GM12878 (cell line): Measurements from ENCODE around the gene CETN3. TPM values are rescaled to one million over a fixed set of nuclear protein-coding genes. Genes with fewer than 3 reads are reported as not detected.

ENCODE experiments used
- ATAC-seq: fragments of 200-7000 bp; cut with Tn5 transposase; 3 replicates; pipeline ENCODE4 v1.9.1; 2020; ENCODE audit warnings: mild to moderate bottlenecking, moderate library complexity
- BruUV-seq: library from RNA; stranded (reverse); fragments of 400-500 nt; replicated peaks from 2 replicates; lab custom pipeline; 2021; lab: Mats Ljungman, UMichigan
- CTCF ChIA-PET: fragments of 300-600 bp; sonication (Branson Sonifier 250); formaldehyde crosslinking; extraction: SDS; loops from one replicate; lab custom pipeline; 2021; ENCODE audit warnings: inconsistent platforms; lab: Yijun Ruan, JAX
- POLR2A ChIA-PET: fragments of 350-600 bp; formaldehyde crosslinking; extraction: SDS; loops from one replicate; lab custom pipeline; 2021; ENCODE audit warnings: inconsistent platforms; lab: Charles Lee
- RAD21 ChIA-PET: fragments of 300-600 bp; sonication (Branson Sonifier 250); formaldehyde crosslinking; loops from one replicate; lab custom pipeline; 2023; ENCODE audit warnings: antibody characterized with exemption; ENCODE audit not compliant: unreplicated experiment; lab: Charles Lee
- SMC1A ChIA-PET: fragments of 300-600 bp; sonication (Branson Sonifier 250); formaldehyde crosslinking; loops from one replicate; lab custom pipeline; 2023; ENCODE audit not compliant: unreplicated experiment, uncharacterized antibody; lab: Charles Lee
- DNase-seq: peaks from one replicate; pipeline ENCODE4 v3.0.0-alpha.2; 2011; ENCODE audit warnings: low read depth, low spot score
- FAIRE-seq: peaks from 3 replicates; lab custom pipeline; 2011; peaks lifted over from hg19 to GRCh38; lab: Jason Lieb, UNC
- H2AFZ ChIP-seq: 2 replicates; pipeline ENCODE4 v1.6.0; 2011; ENCODE audit warnings: low read depth, low read length, control low read depth; ENCODE audit not compliant: control insufficient read depth
- H3K27ac ChIP-seq: 2 replicates; pipeline ENCODE4 v1.5.1; 2011; ENCODE audit warnings: control low read depth; ENCODE audit not compliant: control insufficient read depth, insufficient read depth
- H3K27me3 ChIP-seq, 2 experiments: replicated peaks in 1 of 2; 2 replicates each; pipeline versions ENCODE4 v1.6.0 to v1.6.1; 2011; ENCODE audit warnings: low read length in 1 of 2; ENCODE audit not compliant: control insufficient read depth in 2 of 2, insufficient read depth in 2 of 2
- H3K36me3 ChIP-seq, 2 experiments: 2 replicates each; pipeline ENCODE4 v1.5.1; 2011; ENCODE audit warnings: low read length in 1 of 2; ENCODE audit not compliant: control insufficient read depth in 2 of 2, insufficient read depth in 2 of 2
- H3K4me1 ChIP-seq: 2 replicates; pipeline ENCODE4 v1.6.1; 2011; ENCODE audit warnings: mild to moderate bottlenecking, low read length, moderate library complexity, mixed read lengths; ENCODE audit not compliant: control insufficient read depth, insufficient read depth
- H3K4me2 ChIP-seq: 2 replicates; pipeline ENCODE4 v1.6.0; 2011; ENCODE audit warnings: control low read depth; ENCODE audit not compliant: control insufficient read depth, insufficient read depth
- H3K4me3 ChIP-seq: fragments of 200-600 bp; sonication (generic); 2 replicates; pipeline ENCODE4 v1.5.1; 2016
- H3K79me2 ChIP-seq: 2 replicates; pipeline ENCODE4 v1.6.0; 2011; ENCODE audit warnings: low read length; ENCODE audit not compliant: control insufficient read depth, insufficient read depth
- H3K9ac ChIP-seq: 2 replicates; pipeline ENCODE4 v1.8.0; 2011; ENCODE audit warnings: low read length, control low read depth, mixed read lengths; ENCODE audit not compliant: control insufficient read depth, insufficient read depth
- H3K9me3 ChIP-seq: replicated peaks from 3 replicates; pipeline ENCODE4 v1.5.1; 2011; ENCODE audit warnings: mild to moderate bottlenecking, low read length; ENCODE audit not compliant: control insufficient read depth, insufficient read depth
- H4K20me1 ChIP-seq: 2 replicates; pipeline ENCODE4 v1.6.0; 2011; ENCODE audit not compliant: control insufficient read depth, insufficient read depth
- GATAD2B ChIP-seq: fragments of 450-650 bp; conservative IDR thresholded peaks from 2 replicates; pipeline ENCODE4 v1.6.1; 2017; ENCODE audit warnings: low read depth, mild to moderate bottlenecking, moderate library complexity
- IRF4 ChIP-seq: IDR thresholded peaks from 2 replicates; pipeline ENCODE4 v1.6.1; 2011; ENCODE audit warnings: low read depth, low read length
- MXI1 ChIP-seq: fragments of 150-350 bp; IDR thresholded peaks from 2 replicates; pipeline ENCODE4 v1.6.1; 2011; ENCODE audit warnings: low read depth, mild to moderate bottlenecking, inconsistent platforms, low read length, improper control_type of control experiment
- NFYB ChIP-seq: IDR thresholded peaks from 2 replicates; pipeline ENCODE4 v1.6.1; 2011; ENCODE audit warnings: low read depth, mild to moderate bottlenecking, low read length, improper control_type of control experiment, moderate library complexity; ENCODE audit not compliant: insufficient read depth
- RELB ChIP-seq: fragments of 450-650 bp; IDR thresholded peaks from 2 replicates; pipeline ENCODE4 v1.6.1; 2017; ENCODE audit warnings: low read depth, mild to moderate bottlenecking, moderate library complexity
- RUNX3 ChIP-seq: IDR thresholded peaks from 2 replicates; pipeline ENCODE4 v1.6.1; 2012; ENCODE audit warnings: low read length, inconsistent platforms
- SIX5 ChIP-seq: IDR thresholded peaks from 2 replicates; pipeline ENCODE4 v1.6.1; 2011; ENCODE audit warnings: mild to moderate bottlenecking, low read depth, low read length, moderate library complexity; ENCODE audit not compliant: severe bottlenecking
- SMARCA5 ChIP-seq: fragments of 450-650 bp; IDR thresholded peaks from 2 replicates; pipeline ENCODE4 v1.6.1; 2017; ENCODE audit warnings: mild to moderate bottlenecking
- WGBS: methylation state at CpG from one replicate; pipeline ENCODE4 v1.1.6; 2016; ENCODE audit warnings: low lambda C conversion rate; ENCODE audit not compliant: insufficient replicate concordance, insufficient coverage; ENCODE audit errors: missing lambda C conversion rate; 5-methylcytosine and 5-hydroxymethylcytosine counted together
- in situ Hi-C: fragments of 300-500 bp; cut with MboI; formaldehyde crosslinking; loops from 9 replicates; pipeline ENCODE4 v1.14.3; 2018; ENCODE audit warnings: mixed read lengths
- intact Hi-C: fragments of 100-400 bp; cut with micrococcal nuclease; formaldehyde crosslinking; loops from one replicate; pipeline ENCODE4 v1.14.2; 2022; ENCODE audit not compliant: unreplicated experiment
- polyA plus RNA-seq, 11 experiments: library from polyadenylated mRNA; depleted of rRNA in 4 of 11; unstranded in 6 of 11; stranded (reverse) in 5 of 11; fragments of >200 nt; fragmentation: Nextera tagmentation in 4 of 11; fragmentation: Illumina TruSeq in 1 of 11; extraction: Ambion mirVana in 4 of 11; extraction: Trizol in 1 of 11; gene quantifications; 1 replicate in 1 of 11; 2 replicates in 10 of 11; pipeline versions ENCODE4 v1.2.1 to v1.2.3, GENCODE V29; 2011 to 2016; ENCODE audit warnings: inconsistent platforms in 2 of 11, missing spikeins in 2 of 11, low read depth in 1 of 11
- total RNA-seq, 4 experiments: library from RNA; depleted of rRNA in 3 of 4; stranded (reverse); fragments of >200 nt in 3 of 4; fragmentation: Illumina TruSeq in 1 of 4; extraction: Trizol in 1 of 4; gene quantifications; 2 replicates each; pipeline versions ENCODE4 v1.2.1 to v1.2.3, GENCODE V29; 2013 to 2021

Gene CETN3
- total and polyA plus RNA-seq, 10 of the 15 experiments (the other 5 are each of a cell fraction or from before 2014, with no cell fraction given) = 16.8 to 59.1 (median 51.8) TPM

- TF ChIP-seq RELB = no peak
- no peak for TF ChIP-seq SMARCA5
- TF ChIP-seq MXI1 = no peak
- TF ChIP-seq SIX5 = no peak
- no peak for TF ChIP-seq RUNX3
- TF ChIP-seq GATAD2B = no peak
- no peak for TF ChIP-seq NFYB
- TF ChIP-seq IRF4 = no peak
- Histone ChIP-seq H4K20me1 (no peaks in the 10 kb centered on the region), H3K4me3 (no peak overlapping the region), H2AFZ (no peak overlapping the region), H3K4me2 (no peak overlapping the region), H3K27ac (no peak overlapping the region), H3K36me3 (no peaks in the 10 kb centered on the region), H3K4me1 (no peaks in the 10 kb centered on the region), H3K9ac (no peak overlapping the region), H3K79me2 (no peaks in the 10 kb centered on the region), H3K9me3 (no peaks in the 10 kb centered on the region; the same call in 2 of the 3 replicates), H3K27me3 (no peaks in the 10 kb centered on the region)
- intact Hi-C loops = no loop called here
- 43% methylated on average over 6 of the region's 6 CpGs for WGBS
- CTCF ChIA-PET = interaction anchor here (1.0 kb wide), 1 partner anchor 29 kb away, joined by 3 read pairs; no protein-coding TSS in a partner anchor
- ATAC-seq = no peak
- POLR2A ChIA-PET = interaction anchor here (1.1 to 1.2 kb wide), 2 partner anchors 12 to 18 kb away, joined by 3 read pairs; no protein-coding TSS in a partner anchor
- BruUV-seq = no TSS peak
- RAD21 ChIA-PET = no interaction called here
- in situ Hi-C loops = no loop called here
- DNase-seq = no peak
- SMC1A ChIA-PET = interaction anchor here (1.1 to 2.4 kb wide), 3 partner anchors 9 to 11 kb away, joined by 3 to 9 read pairs (median 3); no protein-coding TSS in a partner anchor
- FAIRE-seq = no peak
Observed at GRCh38 chr5:90356622-90357021, 52.9 kb downstream of the CETN3 start.
